ENCODE measurements around the gene TMEM129.

Gene TMEM129

DNA sequence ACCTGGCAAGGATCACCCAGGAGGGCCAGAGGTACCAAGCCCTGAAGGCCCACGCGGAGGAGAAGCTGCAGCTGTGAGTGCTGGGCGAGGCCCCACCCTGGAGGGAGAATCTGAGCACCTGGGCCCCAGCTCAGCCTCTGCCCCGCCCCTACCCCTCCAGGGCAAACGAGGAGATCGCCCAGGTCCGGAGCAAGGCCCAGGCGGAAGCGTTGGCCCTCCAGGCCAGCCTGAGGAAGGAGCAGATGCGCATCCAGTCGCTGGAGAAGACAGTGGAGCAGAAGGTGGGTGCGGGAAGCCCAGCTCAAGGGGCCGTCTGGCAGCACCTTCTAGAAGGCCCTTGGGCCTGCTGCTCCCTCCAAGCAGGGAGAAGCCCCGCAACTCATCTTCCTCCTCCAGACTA, 23.4 kb upstream of the TMEM129 start:
- no peak for DNase-seq (ENCODE audit: low read depth)

DNA sequence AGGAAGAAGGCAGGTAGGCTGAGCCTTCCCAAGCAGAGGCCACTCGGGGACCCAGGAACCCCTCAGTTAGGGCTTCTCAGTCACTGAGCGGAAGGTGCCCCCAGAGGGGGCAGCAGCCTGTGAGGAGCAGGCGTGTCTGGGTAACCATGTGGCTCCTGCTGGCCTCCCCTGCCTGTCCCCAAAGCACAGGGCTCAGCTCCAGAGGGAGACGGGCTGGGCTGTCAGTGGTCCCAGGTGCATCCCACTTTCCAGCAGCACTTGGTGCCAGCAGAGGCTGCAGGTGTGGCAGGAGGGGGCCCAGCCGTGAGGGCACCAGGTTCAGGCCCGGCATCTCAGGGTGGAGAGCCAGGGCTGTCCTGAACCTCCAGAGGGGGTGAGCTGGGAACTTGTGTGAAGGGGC, 22.9 kb upstream of the TMEM129 start:
- DNase-seq (ENCODE audit: low read depth) = no peak

DNA sequence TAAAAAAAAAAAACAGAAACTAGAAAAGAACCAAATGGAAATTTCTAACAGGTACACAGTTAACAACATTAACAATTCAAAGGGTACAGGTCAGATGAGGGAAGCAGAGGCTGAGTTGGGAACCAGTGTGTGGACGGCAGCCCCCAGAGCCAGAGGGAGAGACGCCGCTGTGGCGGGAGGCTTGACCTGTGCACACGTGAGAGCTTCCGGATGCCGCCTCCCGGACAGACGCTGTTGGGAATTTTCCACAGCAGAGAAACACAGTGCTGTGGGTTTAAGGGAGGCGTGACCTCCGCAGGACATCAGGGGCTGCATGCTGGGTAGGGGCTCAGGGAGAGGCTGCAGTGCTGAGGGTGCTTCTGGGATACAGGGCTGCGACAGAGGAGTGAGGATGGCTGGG, 22.4 kb upstream of the TMEM129 start:
- DNase-seq (ENCODE audit: low read depth) = no peak

DNA sequence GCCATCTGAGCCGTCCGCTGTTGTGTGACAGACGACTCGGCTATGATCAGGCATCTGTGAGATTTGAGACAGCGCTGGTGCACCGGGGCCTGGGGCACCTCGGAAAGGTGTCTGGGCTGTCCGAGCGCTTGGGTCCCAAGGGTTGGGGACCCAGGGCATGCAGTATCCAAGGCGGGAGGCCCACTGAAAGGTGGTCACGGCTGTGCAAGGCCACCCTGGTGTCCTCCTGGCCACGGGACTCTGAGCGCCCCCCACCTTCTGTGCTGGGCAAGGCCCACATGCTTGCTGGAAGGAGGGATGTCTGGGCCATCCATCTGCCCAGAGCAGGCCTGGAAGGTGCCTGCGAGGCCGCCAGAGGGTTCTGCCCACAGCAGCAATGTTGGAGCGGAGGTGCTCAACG, 20.1 kb upstream of the TMEM129 start:
- DNase-seq (ENCODE audit: low read depth) = no peak

DNA sequence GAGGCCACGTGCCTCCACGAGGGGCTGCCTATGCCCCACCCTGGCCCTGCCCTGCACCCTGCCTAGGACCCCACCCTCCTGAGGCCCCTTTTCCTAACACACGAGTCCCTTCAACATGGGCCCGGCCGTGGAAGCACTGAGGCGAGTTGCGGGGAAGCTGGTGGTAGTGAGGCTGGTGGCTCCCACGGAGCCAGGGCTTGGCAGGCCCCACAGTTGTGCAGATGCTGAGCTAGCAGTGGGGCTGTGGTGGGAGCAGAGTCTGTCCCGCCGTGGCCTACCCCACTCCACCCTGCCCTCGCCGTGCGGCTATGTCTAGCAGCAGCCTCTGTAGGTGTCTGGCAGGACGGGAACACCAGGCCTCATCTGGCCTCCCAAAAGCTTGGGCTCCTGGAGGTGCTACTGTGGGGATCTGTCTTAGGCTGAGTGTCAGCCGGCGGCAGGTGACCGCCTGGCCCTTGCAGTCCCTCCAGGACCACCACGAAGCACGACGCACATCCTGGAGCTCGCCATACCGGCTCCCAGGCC, 19.0 kb upstream of the TMEM129 start:
- no peak for DNase-seq (ENCODE audit: low read depth)

DNA sequence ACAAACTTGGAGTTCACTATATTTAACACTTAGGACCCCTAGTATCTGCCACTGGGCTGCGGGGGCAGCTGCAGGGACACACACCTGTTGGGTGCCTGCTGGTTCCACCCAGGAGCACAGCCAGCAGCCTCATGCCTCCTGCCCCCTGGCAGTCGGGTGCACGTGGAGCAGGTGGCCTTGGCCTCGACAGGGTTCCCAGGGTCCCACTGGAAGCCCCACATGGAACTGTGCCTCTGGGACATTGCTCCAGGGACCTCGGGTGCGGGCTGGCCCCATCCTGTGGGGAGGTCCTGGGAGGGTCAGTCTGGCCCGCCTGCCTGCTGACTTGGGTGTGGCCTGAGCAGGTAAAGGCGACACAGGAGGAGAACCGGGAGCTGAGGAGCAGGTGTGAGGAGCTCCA, 18.2 kb upstream of the TMEM129 start:
- DNase-seq (ENCODE audit: low read depth) = no peak

DNA sequence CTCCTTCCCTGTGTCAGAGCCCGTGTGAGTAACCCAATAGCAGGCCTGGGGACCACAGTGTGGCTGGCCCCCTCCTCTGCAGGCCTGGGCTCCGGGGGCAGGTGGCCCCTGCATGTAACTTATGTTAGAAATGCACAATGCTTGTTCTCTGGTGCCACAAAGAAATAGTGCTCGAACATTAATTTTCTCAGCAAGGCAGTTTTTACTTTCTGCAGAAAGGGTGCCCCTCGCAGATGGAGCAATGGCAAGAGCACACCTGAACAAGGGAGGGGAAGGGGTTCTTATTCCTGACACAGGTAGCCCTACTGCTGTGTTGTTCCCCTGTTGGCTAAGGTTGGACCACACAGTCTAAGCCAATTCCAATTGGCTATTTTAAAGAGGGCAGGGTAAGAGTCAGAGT, 17.3 kb upstream of the TMEM129 start:
- no peak for DNase-seq (ENCODE audit: low read depth)

DNA sequence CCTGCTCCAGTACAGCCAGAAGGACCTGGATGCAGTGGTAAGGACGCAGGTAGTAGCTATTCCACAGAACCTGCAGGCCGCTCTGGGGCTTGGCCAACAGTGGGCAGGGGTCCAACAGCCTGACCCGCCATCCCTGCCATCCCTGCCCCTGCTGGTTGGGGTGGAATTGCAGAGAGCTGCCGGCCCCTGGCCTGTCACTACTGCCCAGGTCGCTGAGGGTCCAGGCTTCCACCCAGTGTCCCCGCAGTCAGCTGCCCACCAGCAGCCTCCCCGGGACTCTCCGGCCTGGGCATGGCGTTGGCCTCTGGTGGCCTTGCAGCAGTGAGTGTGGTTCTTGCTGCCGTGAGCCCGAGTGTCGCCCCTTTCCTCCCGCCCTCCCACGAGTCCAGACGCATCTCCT, 16.5 kb upstream of the TMEM129 start:
- DNase-seq (ENCODE audit: low read depth) = no peak

DNA sequence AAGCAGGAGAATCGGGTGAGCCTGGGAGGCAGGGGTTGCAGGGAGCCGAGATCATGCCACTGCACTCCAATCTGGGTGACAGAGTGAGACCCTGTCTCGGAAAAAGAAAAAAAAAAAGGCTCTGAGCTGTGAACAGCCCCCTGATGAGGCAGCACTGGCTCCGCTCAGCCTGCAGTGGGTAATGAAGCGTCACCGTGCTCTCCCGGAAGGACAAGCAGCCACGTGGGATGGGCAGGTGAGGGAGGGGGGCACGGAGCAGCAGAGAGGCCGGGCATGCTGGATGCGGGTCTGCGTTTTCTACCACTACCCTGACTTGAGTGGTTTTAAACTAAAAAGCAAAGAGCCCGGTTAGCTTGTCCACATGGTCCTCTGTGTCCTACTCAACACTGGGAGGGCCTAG, 15.7 kb upstream of the TMEM129 start:
- no peak for DNase-seq (ENCODE audit: low read depth)

DNA sequence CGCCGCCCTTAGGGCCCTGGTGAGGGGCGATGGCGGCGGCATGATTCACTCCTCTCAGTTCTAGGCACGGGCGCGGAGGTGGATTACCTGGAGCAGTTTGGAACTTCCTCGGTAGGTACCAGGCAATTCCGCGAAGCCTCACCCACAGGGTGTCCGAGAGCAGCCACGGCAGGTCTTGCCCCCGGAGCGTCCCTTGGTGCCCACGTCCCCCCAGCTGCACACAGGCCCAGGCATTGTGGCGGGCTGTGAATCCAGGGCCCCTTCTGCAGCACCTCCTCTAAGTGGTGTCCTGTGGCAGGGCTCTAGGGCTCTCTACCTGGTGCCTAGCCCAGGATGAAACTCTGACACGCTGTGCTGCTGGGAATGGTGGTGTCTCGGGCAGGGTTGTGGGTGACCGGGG, 14.1 kb upstream of the TMEM129 start:
- DNase-seq (ENCODE audit: low read depth) = no peak

DNA sequence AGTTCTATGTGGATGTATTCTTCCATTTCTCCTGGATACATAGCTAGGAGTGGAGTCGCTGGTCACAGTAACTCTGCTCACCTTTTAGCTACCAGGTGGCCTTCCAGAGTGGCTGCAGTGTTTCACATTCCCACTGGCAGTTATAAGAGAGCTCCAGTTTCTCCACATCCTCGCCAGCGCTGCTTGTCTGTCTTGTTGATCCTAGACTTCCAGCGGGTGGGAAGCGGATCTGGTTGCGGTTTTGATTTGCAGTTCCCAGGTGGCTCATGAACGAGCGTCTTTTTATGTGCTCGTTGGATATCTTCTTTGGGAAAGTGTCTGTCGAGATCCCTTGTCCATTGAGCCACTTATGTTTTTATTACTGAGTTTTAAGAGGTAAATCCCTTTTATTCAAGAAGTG, 11.8 kb upstream of the TMEM129 start:
- no peak for DNase-seq (ENCODE audit: low read depth)

DNA sequence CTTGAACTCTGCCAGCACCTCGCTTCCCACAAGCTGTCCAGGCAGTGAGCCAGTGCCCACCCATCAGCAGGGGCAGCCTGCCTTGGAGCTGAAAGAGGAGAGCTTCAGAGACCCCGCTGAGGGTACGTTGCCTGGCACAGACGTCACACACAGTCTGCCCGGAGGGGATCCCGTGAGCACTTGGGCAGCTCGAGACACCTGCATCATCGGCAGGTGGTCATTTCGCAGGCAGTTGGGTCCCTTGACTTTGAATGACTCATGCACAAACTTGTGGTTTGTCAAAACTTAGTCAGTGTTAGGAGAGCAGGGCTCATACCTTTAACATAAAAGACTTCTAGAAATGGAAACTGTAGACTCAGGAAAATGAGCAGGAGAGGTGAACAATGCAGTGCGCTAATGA, 10.1 kb upstream of the TMEM129 start:
- DNase-seq (ENCODE audit: low read depth) = no peak

DNA sequence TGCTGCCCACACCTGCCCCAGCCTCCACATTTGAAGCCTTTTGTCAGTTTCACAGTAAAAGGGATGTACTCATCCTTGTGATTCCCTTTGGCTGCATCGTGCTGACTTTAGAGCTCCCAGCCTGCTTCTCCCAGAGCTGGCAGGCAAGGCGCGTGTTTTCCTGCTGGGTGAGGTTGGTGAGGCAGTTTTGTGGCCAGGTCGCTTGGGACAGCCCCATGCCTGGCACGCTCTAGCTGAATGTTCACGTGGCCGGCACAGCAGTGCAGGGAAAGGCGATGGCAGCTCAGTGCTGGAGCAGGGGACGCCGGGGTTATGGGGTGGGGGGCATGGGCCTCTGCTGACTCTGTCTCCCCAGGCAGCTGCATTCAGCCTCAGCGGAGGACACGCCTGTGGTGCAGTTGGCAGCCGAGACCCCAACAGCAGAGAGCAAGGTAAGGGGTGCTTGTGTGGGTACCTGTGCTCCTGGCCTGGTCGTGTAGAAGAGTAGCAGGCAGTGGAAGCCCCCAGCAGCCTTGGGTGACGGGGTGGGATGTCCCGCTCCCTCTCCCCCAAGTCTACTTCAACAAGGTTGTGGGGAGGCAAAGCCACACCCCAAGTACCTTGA, 9.5 kb upstream of the TMEM129 start:
- no peak for DNase-seq (ENCODE audit: low read depth)

DNA sequence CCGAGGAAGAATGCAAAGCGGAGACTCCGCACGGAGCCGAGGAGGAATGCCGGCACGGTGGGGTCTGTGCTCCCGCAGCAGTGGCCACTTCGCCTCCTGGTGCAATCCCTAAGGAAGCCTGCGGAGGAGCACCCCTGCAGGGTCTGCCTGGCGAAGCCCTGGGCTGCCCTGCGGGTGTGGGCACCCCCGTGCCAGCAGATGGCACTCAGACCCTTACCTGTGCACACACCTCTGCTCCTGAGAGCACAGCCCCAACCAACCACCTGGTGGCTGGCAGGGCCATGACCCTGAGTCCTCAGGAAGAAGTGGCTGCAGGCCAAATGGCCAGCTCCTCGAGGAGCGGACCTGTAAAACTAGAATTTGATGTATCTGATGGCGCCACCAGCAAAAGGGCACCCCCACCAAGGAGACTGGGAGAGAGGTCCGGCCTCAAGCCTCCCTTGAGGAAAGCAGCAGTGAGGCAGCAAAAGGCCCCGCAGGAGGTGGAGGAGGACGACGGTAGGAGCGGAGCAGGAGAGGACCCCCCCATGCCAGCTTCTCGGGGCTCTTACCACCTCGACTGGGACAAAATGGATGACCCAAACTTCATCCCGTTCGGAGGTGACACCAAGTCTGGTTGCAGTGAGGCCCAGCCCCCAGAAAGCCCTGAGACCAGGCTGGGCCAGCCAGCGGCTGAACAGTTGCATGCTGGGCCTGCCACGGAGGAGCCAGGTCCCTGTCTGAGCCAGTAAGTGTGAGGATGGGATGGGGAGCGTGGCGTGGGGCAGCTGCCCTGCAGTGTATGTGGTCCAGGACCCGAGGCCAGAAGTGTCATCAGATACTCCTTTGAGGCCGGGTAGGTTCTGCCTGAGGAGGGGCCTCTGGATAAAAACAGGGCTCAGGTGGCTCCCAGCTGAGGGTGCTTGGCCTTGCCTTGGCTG, 7.2 kb upstream of the TMEM129 start:
- no peak for DNase-seq (ENCODE audit: low read depth)

DNA sequence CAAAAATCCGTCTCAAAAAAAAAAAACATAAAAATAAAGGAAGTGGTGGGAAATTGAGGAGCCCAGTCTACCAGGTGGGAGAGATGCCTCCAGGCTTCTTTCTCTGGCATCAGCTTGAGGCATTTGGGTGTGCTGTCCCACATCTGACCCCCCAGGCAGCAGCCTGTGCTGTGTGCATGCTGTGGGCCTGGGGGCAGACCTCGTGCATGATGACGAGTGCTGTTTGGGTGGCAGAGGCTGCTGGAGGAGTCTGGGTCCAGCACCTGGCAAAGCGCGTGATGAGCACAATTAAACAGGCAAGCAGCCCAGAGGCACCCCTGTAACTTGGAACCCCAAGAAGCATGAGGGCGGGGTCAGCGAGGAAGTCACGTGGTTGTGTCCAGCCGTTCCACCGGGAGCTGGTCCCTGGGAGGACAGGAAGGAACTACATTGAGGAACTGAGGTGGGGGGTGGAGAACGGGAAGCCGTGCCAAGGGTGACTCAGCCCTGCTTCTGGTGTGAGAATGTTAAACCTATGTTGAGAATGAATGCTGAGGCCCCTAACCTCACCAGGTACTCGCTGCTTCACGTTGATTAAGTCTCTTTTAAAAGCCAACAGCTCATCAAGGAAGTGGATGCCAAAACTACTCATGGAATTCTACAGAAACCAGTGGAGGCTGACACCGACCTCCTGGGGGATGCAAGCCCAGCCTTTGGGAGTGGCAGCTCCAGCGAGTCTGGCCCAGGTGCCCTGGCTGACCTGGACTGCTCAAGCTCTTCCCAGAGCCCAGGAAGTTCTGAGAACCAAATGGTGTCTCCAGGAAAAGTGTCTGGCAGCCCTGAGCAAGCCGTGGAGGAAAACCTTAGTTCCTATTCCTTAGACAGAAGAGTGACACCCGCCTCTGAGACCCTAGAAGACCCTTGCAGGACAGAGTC, 6.3 kb upstream of the TMEM129 start:
- DNase-seq (ENCODE audit: low read depth) = no peak

DNA sequence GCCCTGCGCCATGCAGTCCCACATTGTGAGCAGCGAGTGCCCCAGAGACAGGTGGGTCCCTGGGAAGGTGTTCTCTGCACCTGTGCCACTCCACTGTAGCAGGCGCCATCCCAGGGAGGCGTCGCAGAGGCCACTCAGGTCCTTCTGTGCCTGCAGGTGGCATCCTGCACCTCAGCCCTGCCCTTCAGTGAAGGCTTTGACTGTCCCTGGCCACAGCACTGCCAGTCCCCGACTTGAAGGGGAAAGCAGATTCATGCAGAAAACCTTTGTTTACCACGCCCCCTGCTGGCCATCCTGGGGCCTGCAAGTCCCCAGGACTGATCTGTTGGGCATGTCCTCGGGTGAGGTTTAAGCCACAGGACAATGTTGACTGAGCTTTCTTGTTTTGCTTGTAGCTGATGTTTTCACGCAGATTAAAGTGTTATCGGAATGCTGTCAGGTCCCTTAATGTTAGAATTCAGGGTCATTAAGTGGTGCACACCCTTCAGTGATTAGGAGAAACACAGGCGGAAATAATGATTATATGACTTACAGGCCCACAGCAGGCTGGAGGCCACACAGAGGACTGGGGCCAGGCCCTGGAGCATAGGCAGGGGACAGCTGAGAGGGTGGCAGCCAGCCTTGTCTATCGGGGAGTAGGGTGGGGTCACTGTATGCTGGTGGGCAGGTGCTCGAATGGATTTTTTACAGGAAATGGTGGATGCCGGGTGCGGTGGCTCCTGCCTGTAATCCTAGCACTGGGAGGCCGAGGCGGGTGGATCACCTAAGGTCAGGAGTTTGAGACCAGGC, 5.2 kb upstream of the TMEM129 start:
- DNase-seq (ENCODE audit: low read depth) = peak; percentile 88

DNA sequence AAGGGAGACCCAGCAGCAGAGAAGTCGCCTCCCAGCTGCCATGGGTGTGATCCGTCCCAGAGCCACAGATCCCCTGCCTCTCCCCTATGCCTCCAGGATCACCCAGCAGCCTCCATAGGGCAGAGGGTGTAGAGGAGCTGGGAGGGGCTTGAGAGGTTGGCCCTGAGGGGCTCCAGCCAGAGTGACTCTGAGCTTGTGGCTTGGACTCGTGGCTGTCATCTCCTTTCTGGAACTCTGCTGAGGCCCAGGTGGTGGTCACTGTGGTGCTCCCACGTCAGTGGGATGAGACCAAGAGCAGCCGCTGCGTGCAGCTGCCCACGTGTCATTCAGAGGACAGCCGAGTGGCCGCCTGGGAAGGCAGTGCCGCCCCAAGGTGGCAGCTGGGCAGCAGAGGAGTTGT, 4.4 kb upstream of the TMEM129 start:
- no peak for DNase-seq (ENCODE audit: low read depth)

DNA sequence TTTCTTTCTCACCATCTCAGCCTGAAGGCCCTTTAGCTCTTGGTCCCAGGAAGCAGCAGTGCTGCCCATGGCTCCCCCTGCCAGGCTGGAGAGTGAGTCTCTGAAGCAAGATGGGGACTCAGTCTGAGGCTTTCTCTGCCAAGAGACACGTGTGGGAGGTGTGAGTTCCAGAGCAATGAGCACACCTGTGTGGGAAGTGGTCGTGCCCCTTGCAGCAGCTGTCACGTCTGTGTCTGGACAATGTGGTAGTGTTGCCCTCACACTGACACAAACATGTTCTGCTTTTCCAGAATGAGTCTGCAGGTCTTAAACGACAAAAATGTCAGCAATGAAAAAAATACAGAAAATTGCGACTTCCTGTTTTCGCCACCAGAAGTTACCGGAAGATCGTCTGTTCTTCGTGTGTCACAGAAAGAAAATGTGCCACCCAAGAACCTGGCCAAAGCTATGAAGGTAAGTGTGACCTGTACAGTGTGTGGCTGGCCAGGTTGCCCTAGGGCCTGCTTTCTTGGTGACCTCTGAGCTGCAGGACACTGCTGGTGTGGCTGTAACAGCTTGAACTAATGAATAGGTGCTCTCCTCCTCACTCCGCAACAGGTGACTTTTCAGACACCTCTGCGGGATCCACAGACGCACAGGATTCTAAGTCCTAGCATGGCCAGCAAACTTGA, 2.1 kb upstream of the TMEM129 start:
- no peak for DNase-seq (ENCODE audit: low read depth)

DNA sequence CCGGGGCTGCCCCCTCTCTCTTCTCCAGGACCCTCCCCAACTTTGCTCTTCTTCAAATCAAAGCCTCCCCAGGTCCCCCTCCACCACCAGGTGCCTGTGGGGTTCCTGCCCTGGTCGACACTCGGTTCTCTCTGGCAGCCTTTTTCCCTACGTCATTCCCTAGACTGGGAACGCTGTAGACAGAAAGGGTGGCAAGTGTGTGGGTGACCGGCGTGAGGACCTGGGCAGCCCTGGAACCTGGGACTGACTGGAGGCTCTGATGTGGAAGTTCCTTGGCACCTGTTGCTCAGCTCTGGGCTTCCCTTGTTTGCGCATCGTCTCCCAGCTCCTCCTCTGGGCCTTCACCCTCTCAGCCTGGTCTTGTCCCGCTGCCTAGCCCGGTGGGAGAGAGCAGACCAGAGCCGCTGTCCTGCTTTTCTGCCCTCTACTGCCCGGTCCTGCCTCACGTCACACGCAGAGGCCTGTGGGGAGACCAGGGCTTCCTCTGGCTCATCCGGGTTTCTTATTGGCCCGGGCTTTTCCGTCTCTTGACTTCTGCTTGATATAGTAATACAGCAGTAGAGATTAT, 1.5 kb upstream of the TMEM129 start:
- no peak for DNase-seq (ENCODE audit: low read depth)

DNA sequence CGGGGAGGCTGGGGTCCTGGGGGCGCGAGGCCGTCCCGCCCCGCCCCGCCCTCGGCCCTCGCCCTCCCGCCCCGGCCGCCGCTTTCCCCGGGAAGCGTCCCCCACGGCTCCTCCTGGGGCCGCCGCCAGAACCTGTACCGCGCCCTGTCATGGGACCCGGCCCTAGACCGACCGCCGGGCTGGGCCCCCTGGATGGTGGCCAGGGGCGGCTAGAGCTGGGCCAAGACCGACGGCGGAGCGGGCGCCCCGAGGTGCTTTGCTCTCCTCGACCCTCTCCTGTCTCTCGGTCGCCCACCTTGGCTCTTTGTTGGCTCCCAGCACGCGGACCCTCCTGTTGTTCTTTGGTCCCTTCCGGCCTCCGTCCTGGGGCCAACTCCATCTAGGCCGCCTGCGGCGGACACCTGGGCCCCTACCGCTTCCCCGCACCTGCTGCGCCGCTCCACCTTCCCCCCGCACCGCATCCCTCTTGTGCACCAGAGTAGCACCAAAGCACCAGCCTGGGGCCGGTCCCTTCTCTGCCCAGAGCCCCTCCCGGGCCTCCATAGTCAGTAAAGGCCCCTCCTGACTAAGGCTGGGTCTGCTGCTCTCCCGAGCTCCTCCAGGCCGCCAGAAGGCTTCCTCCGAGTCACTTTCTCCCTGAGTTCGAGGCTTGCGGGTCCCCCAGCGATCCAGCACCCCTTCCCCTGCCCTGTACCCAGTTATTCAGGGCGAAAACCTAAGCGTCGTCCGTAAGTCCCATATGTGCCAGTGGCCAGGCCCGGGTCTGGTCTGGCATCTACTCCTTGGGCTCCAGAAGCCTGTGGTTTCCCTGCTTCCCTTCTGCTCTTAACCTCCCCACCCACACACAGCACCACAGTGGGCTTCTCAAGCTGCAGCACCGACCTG, 785 bp upstream of the TMEM129 start:
- no peak for DNase-seq (ENCODE audit: low read depth)
